ENCODE results near the gene HSD17B1. TPM values are rescaled to one million over a fixed set of nuclear protein-coding genes. Genes with fewer than 3 reads are reported as not detected.
A peak's percentile ranks its signal among the peaks of the same experiment; 100 is the strongest.

Gene HSD17B1
- total and polyA plus RNA-seq, 7 donors, result 0.16 to 5.3 (median 1.4) TPM

DNA sequence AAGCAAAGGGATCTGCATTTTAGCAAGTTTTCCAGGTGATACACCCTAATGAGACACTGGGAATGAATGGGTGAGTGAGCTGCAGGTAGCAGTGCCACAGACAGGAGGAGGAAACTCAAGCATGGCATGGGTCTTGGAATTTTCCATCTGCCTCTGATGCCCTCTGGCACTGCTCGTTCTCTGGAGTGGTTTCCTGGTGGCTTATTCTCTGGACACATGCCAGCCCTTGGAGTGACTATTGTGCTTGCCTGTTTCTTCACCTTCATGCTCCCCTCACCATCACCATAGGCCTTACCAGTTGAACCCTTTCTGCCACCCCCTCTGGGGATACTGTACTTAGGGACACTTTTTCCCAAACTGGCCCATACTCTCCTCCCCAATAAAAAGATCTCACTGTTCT is 10.8 kb downstream of the HSD17B1 start:
- intact Hi-C loops (cut with DNase I), result no loop called here
- 5 to 47% methylated on average over 1 of the region's 1 CpG for WGBS, 2 donors
- peaks cover 7 to 25% (median 18%) of the 10 kb centered on the region in 4 donors for H3K36me3 ChIP-seq
- peaks cover 0 to 56% (median 51%) of the 10 kb centered on the region in 4 donors for H3K4me1 ChIP-seq
- H3K27ac ChIP-seq, result peak overlapping the region in 1 of 4 donors; percentile 90
- no peaks in the 10 kb centered on the region for H3K27me3 ChIP-seq
- DNase-seq, result no peak
- TF ChIP-seq EP300 (IDR thresholded peaks at IDR 0.05), result no peak
- TF ChIP-seq POLR2AphosphoS5 (IDR thresholded peaks at IDR 0.05), result no peak
- TF ChIP-seq, protein P1, sequence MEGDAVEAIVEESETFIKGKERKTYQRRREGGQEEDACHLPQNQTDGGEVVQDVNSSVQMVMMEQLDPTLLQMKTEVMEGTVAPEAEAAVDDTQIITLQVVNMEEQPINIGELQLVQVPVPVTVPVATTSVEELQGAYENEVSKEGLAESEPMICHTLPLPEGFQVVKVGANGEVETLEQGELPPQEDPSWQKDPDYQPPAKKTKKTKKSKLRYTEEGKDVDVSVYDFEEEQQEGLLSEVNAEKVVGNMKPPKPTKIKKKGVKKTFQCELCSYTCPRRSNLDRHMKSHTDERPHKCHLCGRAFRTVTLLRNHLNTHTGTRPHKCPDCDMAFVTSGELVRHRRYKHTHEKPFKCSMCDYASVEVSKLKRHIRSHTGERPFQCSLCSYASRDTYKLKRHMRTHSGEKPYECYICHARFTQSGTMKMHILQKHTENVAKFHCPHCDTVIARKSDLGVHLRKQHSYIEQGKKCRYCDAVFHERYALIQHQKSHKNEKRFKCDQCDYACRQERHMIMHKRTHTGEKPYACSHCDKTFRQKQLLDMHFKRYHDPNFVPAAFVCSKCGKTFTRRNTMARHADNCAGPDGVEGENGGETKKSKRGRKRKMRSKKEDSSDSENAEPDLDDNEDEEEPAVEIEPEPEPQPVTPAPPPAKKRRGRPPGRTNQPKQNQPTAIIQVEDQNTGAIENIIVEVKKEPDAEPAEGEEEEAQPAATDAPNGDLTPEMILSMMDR (IDR thresholded peaks at IDR 0.05), result no peak
- TF ChIP-seq POLR2A (IDR thresholded peaks at IDR 0.05), result no peak
- H3K9me3 ChIP-seq, result no peaks in the 10 kb centered on the region
- peak overlapping the region in 1 of 4 donors; percentile 95 for H3K4me3 ChIP-seq

DNA sequence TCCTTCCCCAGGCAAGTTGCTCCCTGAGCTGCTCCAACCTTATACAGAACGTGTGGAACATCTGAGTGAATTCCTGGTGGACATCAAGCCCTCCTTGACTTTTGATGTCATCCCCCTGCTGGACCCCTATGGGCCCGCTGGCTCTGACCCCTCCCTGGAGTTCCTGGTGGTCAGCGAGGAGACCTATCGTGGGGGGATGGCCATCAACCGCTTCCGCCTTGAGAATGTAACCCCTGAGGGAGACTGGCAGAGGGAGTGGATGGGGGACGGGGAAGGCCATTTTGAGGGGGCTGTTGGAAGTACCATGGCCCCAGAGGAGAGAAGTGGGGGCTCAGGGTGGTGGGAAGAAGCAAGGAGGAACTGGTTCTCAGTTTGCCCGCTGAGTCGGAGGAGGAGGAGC is 11.2 kb downstream of the HSD17B1 start:
- H3K36me3 ChIP-seq, result peaks cover 9 to 29% (median 20%) of the 10 kb centered on the region in 4 donors
- intact Hi-C loops (cut with DNase I), result no loop called here
- no peak overlapping the region for H3K4me3 ChIP-seq
- no peak for DNase-seq
- no peaks in the 10 kb centered on the region for H3K9me3 ChIP-seq
- TF ChIP-seq POLR2A (IDR thresholded peaks at IDR 0.05), result no peak
- TF ChIP-seq, protein P1 (IDR thresholded peaks at IDR 0.05), result no peak
- TF ChIP-seq POLR2AphosphoS5 (IDR thresholded peaks at IDR 0.05), result no peak
- no peak for TF ChIP-seq EP300 (IDR thresholded peaks at IDR 0.05)
- peaks cover 0 to 60% (median 53%) of the 10 kb centered on the region in 4 donors for H3K4me1 ChIP-seq
- no peak overlapping the region for H3K27ac ChIP-seq
- no peaks in the 10 kb centered on the region for H3K27me3 ChIP-seq
- 83 to 90% methylated on average over 9 of the region's 9 CpGs for WGBS, 2 donors

DNA sequence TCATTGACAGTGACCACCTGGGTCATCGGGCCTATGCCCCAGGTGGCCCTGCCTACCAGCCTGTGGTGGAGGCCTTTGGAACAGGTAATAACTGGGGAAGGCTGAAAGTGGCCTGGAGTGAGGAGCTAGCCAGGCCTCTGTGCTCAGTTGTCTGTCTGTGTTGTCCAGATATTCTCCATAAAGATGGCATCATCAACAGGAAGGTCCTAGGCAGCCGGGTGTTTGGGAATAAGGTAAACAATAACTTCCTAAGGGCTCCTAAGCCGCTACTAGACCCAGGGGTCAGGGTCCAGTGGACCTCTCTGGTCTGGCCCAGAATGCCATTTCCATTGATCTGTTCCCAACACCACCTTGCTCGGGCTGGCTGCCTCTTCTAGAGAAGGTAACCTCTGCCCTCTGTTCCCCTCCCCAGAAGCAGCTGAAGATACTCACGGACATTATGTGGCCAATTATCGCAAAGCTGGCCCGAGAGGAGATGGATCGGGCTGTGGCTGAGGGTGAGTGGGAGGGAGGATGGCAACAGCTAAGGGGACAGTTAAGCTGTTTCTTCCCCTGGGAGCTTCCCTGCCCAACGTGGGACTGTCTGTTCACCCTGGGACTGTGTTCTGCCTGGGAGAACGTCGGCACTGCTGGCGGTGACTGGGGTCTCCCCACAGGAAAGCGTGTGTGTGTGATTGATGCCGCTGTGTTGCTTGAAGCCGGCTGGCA is 12.2 kb downstream of the HSD17B1 start:
- Histone ChIP-seq H3K27me3 (no peaks in the 10 kb centered on the region), H3K4me1 (peaks cover 0 to 61% (median 53%) of the 10 kb centered on the region in 4 donors), H3K36me3 (peaks cover 19 to 40% (median 30%) of the 10 kb centered on the region in 4 donors), H3K9me3 (no peaks in the 10 kb centered on the region), H3K27ac (peak overlapping the region in 1 of 4 donors; percentile 97), H3K4me3 (no peak overlapping the region)
- intact Hi-C loops (cut with DNase I), result no loop called here
- 91 to 94% methylated on average over 15 of the region's 15 CpGs for WGBS, 2 donors
- TF ChIP-seq POLR2AphosphoS5 (IDR thresholded peaks at IDR 0.05) (no peak), EP300 (IDR thresholded peaks at IDR 0.05) (no peak), POLR2A (IDR thresholded peaks at IDR 0.05) (no peak)
- TF ChIP-seq, protein P1 (IDR thresholded peaks at IDR 0.05), result no peak
- no peak for DNase-seq

DNA sequence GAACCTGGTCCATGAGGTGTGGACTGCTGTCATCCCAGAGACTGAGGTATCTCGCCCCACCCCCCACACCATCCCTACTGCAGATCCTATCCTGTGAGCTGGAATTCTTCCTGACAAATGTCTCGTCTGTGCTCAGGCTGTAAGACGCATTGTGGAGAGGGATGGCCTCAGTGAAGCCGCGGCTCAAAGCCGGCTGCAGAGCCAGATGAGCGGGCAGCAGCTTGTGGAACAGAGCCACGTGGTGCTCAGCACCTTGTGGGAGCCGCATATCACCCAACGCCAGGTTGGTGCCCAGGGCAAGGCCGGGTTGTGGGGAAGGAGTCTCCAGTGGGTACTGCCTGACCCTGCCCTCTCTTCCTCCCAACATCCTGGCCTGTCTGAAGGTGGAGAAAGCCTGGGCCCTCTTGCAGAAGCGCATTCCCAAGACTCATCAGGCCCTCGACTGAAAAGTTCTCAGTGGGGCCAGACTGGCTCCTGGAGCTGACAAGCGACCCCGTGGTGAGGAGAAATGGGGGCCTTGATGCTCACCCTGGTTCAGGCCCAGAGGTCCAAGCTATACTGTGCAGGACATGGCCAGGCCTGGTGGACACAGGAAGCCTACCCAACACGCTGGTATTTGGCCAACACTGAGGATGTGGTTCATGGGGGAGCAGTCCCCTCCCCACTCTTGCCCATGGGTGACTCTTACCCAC is 12.9 kb downstream of the HSD17B1 start:
- intact Hi-C loops (cut with DNase I), result no loop called here
- 94 to 95% methylated on average over 16 of the region's 16 CpGs for WGBS, 2 donors
- Histone ChIP-seq H3K4me3 (no peak overlapping the region), H3K27ac (peak overlapping the region; percentile 93 to 98 (median 96)), H3K36me3 (peaks cover 22 to 47% (median 36%) of the 10 kb centered on the region in 4 donors), H3K9me3 (no peaks in the 10 kb centered on the region), H3K4me1 (peaks cover 0 to 61% (median 53%) of the 10 kb centered on the region in 4 donors), H3K27me3 (no peaks in the 10 kb centered on the region)
- TF ChIP-seq, protein P1 (IDR thresholded peaks at IDR 0.05), result no peak
- no peak for TF ChIP-seq POLR2AphosphoS5 (IDR thresholded peaks at IDR 0.05)
- no peak for TF ChIP-seq POLR2A (IDR thresholded peaks at IDR 0.05)
- no peak for TF ChIP-seq EP300 (IDR thresholded peaks at IDR 0.05)
- no peak for DNase-seq

Measured in sigmoid colon (tissue), 7 donors.